ENCODE results near the gene TM9SF2.

TM9SF2 gene

DNA sequence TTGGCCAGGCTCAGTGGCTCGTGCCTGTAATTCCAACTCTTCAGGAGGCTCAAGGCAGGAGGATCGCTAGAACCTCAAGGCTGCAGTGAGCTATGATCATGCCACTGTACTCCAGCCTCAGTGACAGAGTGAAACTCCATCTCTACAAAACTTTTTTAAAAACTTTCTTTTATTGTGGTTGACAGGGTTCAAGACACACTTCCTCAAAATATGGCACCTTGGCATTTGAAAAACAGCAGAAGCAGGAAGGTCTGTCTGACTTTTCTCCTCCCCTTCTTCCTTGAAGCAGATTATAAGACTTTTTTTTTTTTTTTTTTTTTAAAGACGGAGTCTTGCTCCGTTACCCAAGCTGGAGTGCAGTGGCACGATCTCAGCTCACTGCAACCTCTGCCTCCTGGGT is 100.3 kb downstream of the TM9SF2 start:
- no peak for TF ChIP-seq ZNF274 (IDR thresholded peaks at IDR 0.05; ENCODE audit: low read depth, low read length)
- H3K4me3 ChIP-seq (ENCODE audit: low read length) = no peak overlapping the region

DNA sequence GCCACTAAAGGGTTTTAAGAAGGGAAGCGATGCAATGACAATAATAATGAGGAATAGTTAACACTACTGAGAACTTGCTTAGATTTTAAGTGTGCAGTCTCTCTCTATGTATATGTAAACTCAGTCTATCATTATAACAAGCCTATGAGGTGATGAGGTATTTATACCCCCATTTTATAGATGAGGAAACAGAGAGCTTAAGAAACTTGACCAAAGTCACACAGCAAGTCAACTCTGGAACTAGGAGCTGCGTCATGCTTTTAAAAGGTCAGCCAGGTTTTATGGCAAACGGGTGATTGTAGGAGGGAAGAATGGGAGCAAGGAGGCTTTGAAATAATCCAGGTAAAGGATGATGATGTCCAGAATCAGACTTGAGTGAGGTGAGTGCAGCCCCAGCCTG is 103.4 kb downstream of the TM9SF2 start:
- no peak for TF ChIP-seq ZNF274 (IDR thresholded peaks at IDR 0.05; ENCODE audit: low read depth, low read length)
- H3K4me3 ChIP-seq (ENCODE audit: low read length) = no peak overlapping the region

DNA sequence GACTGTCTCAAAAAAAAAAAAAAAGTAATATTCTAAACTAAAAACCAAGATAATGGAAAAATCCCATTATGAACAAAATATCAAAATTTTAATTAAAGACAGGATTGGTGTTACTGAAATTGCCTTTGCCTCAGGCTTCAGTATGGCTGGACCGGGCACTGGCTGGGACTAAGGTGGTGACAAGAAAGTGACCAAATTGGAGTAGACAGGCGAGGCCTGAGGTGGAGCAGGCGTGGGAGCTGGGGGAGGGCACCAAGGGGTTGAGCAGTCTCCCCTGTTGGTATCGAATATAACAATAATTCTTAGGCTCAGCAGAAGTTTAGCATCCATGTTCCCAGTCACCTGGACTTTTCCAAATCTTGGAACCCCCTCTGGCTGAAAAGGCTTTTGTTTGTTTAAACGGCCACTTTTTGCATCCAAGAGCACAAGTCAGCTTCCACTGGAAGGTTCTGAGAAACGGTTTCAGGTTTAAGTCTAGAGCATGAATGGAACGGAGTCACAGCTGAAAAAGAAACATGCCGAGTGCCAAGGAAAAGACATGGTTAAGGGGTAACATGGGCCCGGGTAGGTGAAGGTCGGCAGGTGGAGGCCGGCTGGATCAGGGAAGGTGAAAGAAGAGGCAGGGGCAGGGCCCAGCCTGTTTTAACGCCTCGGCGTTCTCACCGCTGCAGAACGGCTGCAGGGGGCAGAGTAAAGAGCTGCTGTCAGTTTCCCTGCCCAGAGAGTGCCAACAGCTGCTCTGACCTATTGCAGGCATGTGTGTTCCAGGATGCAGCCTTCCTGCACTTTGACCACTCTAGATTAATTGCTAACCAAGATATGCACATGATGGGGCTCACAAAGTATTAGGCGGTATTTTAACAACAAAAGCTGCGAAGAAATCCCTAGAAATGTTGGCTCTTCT is 104.4 kb downstream of the TM9SF2 start:
- peak overlapping the region; percentile 71; the same call in 1 of the 2 replicates for H3K4me3 ChIP-seq (ENCODE audit: low read length)
- no peak for TF ChIP-seq ZNF274 (IDR thresholded peaks at IDR 0.05; ENCODE audit: low read depth, low read length)

DNA sequence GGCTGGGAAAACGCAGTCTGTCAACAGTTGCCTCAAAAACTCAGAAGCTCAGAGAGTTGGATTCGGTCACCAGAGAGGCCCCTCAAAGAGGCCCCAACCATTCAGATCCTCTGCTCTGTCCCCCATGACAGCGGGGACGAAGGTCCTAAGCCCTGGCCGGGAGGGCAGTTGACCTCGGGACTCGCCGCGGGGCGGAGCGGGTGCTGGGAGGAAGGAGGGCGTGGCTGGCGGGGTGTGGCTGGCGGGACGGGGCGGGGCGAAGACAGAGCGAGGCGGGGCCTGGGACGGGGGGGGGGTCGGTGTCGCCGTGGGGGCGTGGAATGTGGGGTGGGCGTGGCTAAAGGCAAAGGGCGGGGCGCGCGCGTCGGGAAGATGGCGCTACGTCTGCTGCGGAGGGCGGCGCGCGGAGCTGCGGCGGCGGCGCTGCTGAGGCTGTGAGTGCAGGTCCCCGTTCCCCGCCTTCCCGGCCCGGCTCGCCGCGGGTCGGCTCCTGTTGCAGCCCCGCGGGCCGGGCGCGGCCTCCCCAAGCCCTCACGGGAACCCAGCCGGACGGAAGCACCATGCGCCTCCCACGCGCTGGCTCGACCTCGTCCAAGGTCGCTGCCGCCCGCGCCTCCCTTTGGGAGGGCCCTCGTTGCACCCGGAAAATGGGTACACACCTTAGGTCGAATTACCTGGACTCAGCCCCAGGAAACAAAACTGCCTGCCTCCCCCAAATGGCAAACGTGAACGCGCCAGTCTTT is 105.2 kb downstream of the TM9SF2 start, which contains the start of gene CLYBL:
Gene CLYBL (plus strand): TSS at position 367 of the 743 bp plus-strand sequence.
- H3K4me3 ChIP-seq (ENCODE audit: low read length) = peak within 1 kb of the TSS; percentile 73
- TF ChIP-seq ZNF274 (IDR thresholded peaks at IDR 0.05; ENCODE audit: low read depth, low read length) = no peak

- no peak for TF ChIP-seq ZNF274 (IDR thresholded peaks at IDR 0.05; ENCODE audit: low read depth, low read length)
These were observed 107.1 kb downstream of the TM9SF2 start for GRCh38 chr13:99608345-99608744.

GRCh38 chr13:99610702-99611289 is 109.5 kb downstream of the TM9SF2 start:
- H3K4me3 ChIP-seq (ENCODE audit: low read length) = no peak overlapping the region
- no peak for TF ChIP-seq ZNF274 (IDR thresholded peaks at IDR 0.05; ENCODE audit: low read depth, low read length)

More at GRCh38 chr13:99608345-99608744, 107.1 kb downstream of the TM9SF2 start:
- no peak overlapping the region for H3K4me3 ChIP-seq (ENCODE audit: low read length)

All from GM08714 (cell line).